ENCODE data around the gene HOXB7.

Gene HOXB7

DNA sequence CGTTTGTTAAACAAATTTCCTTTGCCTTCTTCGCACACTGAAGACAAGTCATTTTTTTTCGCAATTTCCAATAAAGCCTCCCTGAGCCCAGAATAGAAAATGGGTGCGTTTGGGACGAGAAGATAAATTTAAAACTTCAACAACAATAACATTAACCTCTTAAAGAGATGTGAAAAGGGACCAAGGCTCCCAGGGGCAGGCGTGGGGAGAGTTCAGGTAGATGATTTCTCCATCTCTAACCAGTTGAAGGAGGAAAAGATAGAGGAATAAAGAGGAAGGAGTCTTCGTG lies 31.4 kb downstream of the HOXB7 start:
- no peak for DNase-seq (ENCODE audit: low spot score)

DNA sequence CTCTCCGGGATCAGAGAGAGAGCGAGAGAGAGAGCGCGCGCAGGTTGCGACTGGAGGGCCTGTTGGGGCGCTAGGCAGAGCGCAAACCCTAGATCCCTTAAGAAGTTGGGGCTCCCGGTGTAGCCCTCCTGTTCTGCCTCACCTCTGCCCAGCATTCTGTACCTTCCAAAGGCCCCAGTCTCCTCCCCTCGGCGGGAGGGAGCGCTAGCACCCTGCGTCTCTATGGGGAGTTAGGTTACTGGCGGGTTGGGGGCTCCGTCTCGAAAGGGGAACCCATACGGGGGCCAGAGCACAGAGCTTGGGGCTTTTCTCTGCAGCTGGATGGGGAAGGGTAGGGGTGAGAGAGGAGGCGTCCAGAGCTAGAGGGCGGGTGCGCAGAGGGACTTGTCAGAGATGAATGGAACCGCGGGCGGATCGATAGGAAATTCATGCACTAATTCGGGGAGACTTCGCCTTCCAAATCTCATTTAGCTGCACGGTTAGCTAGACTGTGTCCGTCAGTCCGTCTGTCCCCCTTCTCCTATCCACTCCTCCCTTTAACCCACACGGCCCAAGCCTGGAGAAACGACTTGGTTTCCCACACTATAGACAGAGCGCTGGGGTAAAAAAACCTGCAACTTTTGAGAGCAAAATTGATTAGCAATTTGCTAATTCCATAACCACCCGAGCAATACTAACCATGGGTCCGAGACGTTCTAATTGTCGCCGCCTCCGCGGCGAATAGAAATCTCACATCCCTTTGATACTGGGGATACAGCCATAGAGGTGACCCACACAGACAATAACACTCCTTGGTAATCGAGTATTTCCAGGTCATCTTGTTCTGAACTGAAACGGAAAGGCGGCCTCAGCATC lies 32.0 kb downstream of the HOXB7 start:
- DNase-seq (ENCODE audit: low spot score), result no peak

- DNase-seq (ENCODE audit: low spot score), result no peak
Observed at GRCh38 chr17:48577946-48578615, 32.7 kb downstream of the HOXB7 start, which contains the start of gene HOXB4. Gene HOXB4, minus strand, starts transcription at chr17:48578350. Its CDS starts 31 bp downstream, at chr17:48578319.

DNA sequence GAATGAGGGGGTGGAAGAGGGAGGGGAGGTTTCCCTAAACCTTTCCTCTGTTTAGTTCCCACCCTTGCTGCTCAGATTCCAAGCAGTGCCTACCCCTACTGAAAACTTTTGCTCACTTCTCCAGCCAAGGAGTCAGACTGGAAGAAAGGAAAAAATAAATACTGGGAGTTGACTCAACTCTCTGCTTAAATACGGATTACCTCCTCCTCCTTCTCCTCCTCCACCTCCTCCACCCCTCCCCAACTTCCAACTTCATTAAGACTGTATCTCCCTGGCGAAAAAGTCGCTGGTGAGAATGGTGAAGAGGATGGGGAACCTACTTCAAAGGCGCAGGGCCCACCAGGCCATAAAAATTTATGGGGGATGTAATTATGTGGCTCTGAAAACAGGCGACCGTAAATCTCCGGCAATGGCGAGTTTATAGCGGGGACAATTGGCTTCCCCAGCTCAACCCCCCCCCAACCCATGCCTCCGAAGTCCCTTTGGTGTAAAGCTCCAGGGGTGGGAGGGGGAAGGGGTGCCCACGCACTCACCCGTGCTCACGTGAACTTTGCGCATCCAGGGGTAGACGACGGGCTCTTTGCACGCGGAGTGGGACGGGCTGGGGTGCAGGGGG lies 33.4 kb downstream of the HOXB7 start:
- DNase-seq (ENCODE audit: low spot score), result no peak

DNA sequence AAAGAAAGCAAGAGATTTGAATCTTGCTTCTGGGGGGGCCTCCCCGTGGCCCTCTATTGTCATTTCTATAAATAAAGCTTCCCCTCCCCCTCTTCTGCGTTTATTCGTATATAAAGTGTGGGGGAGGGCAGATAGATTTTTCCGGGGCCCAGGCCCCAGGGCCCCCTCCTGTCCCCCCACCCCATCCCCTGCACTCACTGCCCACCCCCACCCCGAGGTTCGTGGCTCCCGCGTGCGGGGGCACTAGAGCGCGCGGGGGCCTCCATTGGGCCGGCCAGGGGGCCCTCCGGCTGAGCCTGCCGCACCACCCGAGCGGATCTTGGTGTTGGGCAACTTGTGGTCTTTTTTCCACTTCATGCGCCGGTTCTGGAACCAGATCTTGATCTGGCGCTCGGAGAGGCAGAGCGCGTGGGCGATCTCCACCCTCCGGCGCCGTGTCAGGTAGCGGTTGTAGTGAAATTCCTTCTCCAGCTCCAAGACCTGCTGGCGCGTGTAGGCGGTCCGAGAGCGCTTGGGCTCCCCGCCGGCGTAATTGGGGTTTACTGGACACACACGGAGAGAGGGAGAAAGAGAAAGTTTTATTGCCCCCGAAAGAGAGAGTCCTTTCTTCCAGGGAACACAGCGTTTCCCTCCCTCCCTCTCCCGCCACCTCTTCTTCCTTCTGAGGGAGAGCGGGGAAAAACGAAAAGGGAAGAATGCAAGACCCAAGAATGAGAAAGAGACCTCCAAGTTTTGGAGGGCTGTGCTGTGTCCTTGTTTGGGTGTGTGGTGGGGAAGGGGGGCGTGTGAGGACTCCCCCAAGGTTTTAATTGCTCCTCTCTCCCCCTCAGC lies 34.1 kb downstream of the HOXB7 start:
- DNase-seq (ENCODE audit: low spot score), result no peak

- no peak for DNase-seq (ENCODE audit: low spot score)
Observed at GRCh38 chr17:48575673-48576478, 34.9 kb downstream of the HOXB7 start.

GRCh38 chr17:48575066-48575582 lies 35.7 kb downstream of the HOXB7 start:
- no peak for DNase-seq (ENCODE audit: low spot score)

DNA sequence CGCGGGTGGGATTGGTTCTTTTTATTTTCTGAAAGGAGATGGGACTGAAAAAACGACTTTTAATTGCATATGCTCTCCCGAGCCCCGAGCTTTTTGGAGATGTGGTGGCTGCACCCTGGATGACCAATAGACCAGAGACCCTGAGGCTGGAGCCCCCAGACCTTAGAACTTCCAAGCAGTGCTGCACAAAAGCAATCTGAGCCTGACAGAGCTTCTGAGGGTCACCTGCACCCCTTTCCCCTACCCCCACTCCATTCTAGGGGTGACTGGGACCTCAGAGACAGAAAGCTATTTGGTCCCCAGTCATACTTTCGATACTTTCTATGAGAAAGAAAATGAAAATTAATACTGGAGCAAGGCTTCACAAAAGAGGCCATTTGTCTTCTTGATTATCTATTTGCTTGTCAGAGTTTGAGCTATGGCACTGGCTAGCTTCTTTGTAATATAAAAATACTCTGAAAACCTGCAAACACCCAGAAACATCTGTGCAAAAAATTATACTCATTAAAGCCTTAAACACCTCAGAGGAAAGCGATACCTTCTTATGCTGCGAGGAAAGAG lies 36.2 kb downstream of the HOXB7 start:
- no peak for DNase-seq (ENCODE audit: low spot score)

DNA sequence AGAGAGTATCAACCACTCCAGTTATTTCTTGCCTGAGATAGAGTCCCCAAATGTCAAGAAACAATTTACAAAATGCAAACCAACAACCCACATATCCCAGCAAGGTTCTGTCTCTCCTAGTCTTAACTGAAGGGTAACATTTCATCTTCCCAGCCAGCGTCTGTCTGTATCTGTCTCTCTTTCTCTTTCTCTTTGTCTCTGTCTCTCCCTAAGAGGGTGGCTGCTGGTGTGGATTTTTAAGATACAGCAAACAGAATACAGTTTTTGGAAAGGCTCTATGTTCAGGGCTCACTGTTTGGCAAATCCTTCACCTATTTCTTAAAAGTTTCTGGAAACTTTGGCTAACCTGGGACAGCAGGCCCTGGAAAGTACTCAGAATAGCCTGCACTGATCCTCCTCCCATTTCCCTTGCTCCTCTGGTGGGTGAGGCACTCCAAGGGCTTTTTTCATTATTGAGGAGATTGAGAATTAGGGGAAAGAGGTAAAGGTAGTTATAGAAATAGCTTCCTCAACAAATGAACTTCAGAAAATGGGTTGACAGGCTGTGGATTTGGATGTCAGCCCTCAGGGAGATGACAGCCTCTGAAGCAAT lies 38.9 kb downstream of the HOXB7 start:
- DNase-seq (ENCODE audit: low spot score), result no peak

DNA sequence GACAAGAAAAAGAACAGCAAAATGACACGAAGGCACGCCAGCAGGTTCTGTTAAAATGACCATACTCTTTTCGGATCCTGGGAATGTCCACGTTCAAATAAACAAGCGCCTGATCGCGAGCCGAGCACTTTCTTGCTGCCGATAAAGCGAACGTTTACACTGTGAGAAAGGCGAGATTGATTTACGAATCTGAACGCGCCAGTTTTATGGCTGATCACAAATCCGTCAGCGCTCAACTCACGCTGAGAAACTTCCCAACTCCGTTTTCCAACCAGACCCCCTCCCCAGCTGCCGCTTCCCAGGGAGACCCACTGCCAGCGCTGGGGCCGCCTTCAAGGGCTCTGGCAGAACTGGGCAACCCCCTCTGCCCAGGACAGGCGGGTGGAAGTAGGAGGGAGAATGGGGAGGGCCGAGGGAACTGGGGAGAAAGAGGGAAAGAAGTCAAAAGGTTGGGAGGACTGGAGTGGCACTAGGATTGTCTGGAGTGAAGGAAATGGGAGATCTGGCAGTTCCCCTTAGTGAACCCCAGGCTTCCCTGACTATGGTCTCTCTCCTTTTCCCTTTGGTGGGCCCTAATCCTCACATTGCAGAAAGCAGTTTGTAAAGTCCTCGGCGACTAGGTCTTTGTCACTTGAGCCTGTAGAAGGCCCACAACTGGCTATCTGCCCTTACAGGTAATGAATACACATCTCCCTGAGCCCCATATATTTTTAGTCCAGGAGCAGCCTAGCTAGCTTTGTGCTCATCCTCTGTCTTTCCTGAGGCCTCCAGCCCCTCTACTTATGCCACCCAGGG lies 39.6 kb downstream of the HOXB7 start:
- DNase-seq (ENCODE audit: low spot score), result no peak

GRCh38 chr17:48570325-48571023 lies 40.3 kb downstream of the HOXB7 start:
- DNase-seq (ENCODE audit: low spot score), result no peak

GRCh38 chr17:48569674-48570324 lies 41.0 kb downstream of the HOXB7 start:
- DNase-seq (ENCODE audit: low spot score), result no peak

DNA sequence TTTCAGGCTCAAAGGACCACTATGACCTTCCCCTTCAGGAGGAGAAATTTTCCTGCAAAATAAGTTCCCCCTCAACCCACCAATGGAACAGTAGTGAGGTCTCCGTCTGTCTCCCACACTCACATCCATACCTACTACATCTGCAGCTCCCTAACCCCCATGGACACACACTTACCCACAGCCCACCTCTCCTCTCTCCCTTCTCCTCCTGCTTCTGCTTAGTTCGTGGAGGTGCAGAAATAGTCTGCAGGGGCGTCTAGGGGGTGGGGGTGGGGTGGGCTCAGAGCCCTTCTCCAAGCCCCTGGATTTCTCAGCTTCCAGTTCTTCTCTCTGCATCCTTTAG lies 41.6 kb downstream of the HOXB7 start:
- no peak for DNase-seq (ENCODE audit: low spot score)

- DNase-seq (ENCODE audit: low spot score), result no peak
Observed at GRCh38 chr17:48568499-48569239, 42.1 kb downstream of the HOXB7 start.

DNA sequence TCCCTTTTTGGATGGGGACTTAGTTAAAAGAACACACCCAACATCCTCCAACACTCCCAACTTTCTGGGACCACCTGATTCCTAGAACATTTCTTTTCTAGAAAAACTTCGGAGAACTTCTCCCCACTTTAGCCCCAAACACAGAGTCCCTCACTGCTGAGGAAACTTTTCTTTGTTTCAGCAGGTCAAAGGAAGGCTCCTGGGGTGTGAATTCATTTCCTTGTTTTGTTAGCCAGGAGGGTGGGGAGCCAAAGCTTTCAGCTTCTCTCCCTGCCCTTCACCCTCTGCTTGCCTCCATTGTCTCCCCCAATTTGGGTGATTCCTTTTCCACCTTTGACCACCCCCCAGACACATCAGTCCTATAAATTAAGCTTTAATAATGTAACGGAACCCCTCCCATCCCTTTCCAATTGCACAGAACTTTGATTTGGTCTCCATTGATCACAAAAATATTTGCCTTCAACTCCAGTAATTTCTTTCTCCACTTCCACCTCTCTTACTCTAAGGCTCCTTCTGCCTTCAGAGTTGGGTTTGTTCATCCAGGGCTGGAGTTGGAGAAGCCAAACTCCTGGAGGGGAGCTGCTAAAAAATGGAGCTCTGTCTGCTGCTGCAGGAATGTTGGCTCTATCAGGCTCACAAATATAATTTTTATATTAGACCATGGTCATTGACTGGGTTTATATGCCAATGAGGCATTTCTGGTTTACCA lies 43.0 kb downstream of the HOXB7 start:
- DNase-seq (ENCODE audit: low spot score), result no peak

DNA sequence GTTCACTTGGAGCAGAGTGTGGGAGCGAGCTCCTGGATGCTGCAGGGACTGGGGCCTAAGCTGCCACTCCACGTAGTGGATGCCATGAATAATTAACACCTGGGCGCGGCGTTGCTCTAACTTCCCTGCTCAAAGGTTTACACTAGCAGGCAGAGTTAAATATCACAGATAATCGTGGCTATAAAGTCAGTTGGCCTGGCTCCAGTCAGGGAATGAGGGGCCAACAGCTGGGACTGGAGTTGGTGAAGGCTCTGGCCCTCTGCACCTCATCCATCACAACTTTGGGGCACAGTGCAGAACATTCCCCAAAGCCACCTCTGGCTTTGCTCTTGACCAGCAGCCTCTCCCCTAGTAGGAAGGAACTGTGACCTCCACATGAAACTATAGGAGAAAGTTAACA lies 43.6 kb downstream of the HOXB7 start:
- no peak for DNase-seq (ENCODE audit: low spot score)

DNA sequence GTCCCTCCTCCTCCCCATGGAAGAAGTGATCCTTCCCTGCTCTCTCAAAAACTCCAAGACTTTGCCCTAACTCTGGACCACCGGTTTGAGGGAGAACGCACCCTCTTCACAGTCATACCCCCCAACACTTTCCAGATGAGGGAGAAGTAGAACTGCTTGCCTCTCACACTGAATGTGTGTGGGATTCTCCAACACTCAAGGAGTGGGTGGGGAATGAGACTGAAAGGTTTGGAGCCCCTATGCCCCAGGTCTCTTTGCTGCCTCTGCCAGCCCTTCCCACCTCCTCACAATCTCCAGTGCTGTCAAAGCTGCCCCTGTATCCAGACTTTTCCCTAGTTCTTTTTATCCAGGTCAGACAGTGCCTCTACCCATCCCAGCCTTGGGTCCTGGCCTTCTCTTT lies 44.1 kb downstream of the HOXB7 start:
- no peak for DNase-seq (ENCODE audit: low spot score)
